PC-9 (cell line): Measurements from ENCODE around the gene CADPS2.

Experiments used
- CTCF ChIP-seq: fragments of 200-600 bp; sonication (generic); conservative IDR thresholded peaks from 2 replicates; pipeline ENCODE4 v1.6.1; 2017; ENCODE audit warnings: mixed run types, antibody characterized with exemption, mild to moderate bottlenecking, moderate library complexity
- EZH2 ChIP-seq: fragments of 200-600 bp; sonication (generic); IDR thresholded peaks from 2 replicates; pipeline ENCODE4 v1.8.0; 2017; ENCODE audit warnings: antibody characterized with exemption, low read depth

DNA sequence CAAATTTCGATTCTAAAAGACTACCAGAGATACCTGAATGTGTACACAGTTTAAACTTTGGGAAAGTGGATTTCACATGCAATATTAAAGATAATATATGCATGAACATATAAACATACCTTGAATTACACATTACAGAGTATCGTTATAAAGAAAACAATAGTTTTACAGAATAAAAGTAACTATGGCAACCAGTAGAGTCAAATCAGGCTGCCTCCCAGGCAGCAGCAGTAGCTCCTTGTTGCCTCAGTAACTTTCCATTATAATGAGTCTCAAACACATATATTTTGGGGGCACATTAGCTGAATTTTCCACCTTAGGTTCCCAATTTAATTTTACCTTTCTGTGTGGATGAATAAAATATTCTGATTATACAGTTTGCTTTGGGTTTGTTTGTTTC is 417.3 kb downstream of the CADPS2 start:
- TF ChIP-seq CTCF, result no peak
- no peak for TF ChIP-seq EZH2
